ENCODE measurements around the gene MARCHF6.
"Not testable (repeated sequence)": the region's sequence is repeated elsewhere in the genome, so short reads cannot be mapped to it uniquely, and the experiment has no call there.

The MARCHF6 gene, protein sequence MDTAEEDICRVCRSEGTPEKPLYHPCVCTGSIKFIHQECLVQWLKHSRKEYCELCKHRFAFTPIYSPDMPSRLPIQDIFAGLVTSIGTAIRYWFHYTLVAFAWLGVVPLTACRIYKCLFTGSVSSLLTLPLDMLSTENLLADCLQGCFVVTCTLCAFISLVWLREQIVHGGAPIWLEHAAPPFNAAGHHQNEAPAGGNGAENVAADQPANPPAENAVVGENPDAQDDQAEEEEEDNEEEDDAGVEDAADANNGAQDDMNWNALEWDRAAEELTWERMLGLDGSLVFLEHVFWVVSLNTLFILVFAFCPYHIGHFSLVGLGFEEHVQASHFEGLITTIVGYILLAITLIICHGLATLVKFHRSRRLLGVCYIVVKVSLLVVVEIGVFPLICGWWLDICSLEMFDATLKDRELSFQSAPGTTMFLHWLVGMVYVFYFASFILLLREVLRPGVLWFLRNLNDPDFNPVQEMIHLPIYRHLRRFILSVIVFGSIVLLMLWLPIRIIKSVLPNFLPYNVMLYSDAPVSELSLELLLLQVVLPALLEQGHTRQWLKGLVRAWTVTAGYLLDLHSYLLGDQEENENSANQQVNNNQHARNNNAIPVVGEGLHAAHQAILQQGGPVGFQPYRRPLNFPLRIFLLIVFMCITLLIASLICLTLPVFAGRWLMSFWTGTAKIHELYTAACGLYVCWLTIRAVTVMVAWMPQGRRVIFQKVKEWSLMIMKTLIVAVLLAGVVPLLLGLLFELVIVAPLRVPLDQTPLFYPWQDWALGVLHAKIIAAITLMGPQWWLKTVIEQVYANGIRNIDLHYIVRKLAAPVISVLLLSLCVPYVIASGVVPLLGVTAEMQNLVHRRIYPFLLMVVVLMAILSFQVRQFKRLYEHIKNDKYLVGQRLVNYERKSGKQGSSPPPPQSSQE

DNA sequence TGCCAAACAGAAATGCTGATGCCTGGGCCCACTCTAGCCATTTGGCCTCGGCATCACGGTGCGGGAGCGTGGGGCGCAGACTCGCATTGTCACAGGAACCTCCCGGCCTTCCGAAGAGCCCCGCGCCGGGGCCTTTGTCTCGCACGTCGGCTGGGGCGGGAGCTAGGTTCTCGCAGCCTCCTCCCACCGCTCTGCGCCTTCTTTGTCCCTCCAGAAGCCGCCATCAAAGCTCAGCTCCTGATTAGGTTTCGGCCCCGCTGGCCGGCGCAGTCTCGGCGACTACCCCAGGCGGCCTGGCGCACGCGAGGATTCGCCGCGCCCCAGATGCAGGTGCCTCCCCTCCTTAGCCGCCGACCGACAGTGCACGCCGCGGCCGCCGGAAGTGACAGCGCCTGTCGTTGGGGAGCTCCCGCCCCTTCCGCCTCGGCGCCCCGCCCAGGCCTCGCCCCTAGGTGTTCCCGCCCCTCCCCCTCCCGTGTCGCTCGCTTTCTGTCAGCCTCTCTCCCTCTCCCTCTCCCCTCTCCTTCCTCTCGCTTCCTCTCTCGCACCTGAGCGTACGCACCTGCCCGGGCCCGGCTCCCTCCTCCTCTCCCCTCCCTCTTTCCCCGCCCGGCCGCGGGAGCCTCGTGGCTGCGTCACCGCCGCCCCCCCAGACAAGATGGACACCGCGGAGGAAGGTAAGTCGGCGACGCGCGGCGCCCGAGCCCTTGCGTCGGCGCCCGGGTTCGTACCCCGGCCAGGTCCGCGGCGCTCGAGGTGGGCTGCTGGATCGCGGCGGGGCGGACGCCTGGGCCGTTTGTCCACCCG lies at the start of gene MARCHF6:
MARCHF6 (plus strand) TSS at position 455 of the 807 bp plus-strand sequence; CDS start at position 659, 204 bp downstream.
- DNase-seq (ENCODE audit: low read depth in 3 of 3, low spot score in 1 of 3): peak; percentile 91 to 94 (median 92)

DNA sequence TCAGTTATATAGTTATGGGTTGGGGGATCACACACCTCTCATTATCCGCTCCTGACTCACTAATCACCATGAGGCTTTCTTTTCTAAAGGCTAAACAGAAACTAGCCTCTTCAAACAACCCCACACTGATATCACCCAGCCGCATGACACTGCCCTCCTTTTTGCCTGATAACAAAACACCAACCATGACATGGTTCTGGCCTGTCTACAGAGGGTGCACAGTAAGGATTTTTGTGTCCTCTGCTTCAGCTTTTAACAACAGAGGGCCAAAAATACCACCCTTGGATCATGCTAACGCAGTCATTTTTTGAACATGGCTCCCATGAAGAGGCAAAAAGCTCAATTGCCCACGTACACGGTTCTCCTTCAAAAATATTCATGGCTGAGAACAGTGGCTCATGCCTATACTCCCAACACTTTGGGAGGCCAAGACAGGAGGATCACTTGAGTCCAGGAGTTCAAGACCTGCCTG lies 49.8 kb upstream of the MARCHF6 start:
- DNase-seq (ENCODE audit: low read depth in 3 of 3, low spot score in 1 of 3): no peak

DNA sequence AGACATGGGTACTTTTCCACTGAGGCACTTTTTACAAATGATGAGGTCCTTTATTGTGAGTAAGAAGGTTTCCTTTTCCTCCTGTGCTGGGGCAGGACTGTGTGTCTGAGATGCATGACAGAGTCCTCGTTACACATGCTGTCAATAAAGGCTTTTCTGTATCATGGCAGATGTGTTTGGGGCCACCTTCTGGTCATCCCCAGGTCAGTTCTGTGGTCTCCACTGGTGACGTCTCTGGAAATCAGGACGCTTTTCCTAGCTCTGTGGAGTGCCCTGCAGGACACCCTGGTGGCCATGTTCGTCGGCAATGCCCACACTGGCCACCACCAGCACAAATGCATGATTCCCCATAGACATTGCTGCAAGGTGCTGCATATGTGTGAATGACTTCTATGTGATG lies 48.6 kb upstream of the MARCHF6 start:
- no peak for DNase-seq (ENCODE audit: low read depth in 3 of 3, low spot score in 1 of 3)

DNA sequence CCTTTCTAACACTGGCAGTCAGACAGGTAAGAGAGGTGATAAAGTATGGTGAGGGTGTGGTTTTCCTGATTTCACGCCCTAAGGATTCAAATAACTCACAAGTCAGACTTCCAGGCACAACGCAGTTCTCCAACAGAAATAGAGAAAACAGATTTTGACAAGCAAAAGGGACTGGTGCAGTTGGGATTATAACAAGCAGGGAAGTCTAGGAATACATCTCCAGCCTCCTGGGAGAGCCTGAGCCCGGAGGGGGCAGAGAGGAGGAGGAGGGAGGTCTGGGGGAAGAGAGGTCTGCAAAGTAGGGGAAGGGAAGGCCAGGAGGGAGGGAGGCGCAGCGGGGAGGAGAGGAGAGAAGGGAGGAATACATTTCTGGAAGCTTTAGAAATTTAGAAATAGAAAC lies 47.4 kb upstream of the MARCHF6 start:
- no peak for DNase-seq (ENCODE audit: low read depth in 3 of 3, low spot score in 1 of 3)

DNA sequence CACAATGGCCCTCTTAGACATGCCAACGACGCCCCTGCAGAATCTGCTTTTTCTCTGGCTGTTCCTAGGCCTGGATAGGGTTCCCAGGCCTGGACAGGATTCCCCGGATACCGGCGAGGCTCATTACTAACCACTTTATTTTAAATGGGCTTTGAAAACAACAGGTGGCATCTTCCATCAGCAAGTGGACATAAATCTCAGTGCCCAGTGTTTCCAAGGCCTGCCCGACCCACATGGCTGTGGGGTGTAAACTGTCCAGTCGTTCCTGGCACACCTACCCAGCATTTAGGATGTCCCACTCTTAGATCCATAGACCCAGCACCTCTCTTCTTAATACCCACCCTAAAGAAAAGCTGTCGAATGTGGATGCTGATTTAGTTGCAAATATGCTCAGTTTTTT lies 46.7 kb upstream of the MARCHF6 start:
- DNase-seq (ENCODE audit: low read depth in 3 of 3, low spot score in 1 of 3): no peak

DNA sequence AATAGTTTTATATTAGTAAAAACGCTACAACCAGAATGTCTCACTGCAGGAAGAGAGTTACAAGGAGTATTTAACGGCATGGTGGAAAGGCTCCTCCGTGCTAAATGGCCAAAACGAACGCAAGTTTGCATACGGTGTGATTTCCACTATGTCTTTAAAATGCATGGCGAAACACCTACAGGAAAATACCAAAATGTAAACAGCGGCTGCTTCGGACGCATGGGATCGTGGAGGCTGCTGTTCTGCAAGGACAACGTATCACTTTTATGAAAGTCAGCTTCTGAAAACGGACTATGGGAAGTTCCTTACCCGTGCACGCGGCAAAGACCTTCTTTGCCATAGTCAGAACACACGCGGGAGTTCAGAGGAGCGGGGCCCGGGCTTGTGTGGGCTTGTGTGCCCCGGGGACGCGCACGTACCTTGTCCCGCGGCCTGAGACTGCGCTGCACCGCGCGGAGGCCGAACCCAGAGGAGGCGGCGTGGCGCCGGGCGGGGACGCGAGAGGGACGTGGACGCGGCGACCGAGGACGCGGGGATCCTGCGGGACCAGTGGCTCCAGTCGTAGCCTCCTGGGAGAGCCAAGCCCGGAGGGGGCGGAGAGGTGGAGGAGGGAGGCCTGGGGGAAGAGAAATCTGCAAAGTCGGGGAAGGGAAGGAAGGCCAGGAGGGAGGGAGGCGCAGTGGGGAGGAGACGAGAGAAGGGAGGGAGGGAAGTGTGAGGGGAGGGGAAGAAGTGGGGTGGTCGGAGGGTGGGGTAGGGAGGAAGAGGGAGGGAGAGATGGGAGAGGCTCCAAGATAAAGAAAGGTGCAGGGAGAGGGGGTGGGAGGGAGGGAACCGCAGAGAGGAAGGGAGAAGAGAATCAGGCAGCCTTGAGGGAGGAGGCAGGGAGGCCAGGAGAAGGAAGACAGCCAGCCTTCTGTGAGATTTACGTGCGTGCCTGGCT lies 46.0 kb upstream of the MARCHF6 start, which contains the start of gene CMBL:
CMBL (minus strand) TSS at position 697 of the 943 bp plus-strand sequence. CDS start 17,140 bp downstream, outside the sequence.
- no peak for DNase-seq (ENCODE audit: low read depth in 3 of 3, low spot score in 1 of 3)

DNA sequence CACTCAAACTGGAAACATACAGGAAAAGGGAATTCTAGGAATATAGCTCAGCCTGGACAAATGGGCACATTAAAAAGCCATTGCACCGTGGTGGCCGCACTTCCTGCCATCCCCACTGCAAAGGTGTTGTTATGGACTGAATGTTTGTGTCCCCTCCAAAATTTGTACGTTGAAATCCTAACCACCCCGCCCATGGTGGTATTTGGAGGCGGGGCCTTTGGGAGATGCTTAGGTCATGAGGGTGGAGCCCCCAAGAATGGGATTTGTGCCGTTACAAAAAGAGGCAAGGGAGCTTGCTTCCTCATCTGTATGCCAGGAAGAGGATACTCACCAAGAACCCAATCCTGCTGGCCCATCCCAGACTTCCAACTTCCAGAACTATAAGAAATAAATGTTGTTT lies 44.7 kb upstream of the MARCHF6 start:
- DNase-seq (ENCODE audit: low read depth in 3 of 3, low spot score in 1 of 3): no peak

DNA sequence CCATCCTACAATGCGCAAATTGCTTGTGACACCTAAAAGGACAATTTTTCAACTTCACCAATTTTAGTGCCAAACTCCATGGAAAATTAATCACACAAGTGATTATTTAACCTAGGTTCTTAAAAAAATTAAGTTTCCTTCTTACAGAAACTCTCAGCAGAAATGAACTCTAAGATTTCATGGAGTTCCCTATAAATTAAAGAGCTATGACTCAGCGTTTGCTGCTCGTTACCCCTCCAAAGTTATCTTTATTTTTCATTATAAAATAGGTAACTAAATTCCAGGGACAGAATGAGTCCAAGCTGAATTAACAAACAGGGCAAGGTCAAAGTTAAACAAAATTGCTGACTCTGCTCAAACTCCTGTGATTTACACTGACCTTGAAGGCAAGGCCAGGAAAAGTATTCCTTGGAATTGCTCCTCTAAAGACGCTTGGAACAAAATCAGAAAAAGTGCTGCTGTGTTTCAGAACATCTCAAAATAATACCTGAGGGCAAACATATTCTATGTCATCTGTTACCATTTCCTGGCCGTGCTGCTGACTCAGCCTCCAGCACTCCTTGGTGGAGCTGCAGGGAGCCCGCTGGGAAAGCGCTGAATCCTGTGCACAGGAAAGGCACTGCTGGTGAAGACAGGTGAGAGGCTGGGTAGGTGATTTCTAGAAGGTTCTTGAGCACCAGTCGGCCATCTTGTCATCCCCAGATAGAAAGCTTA lies 43.3 kb upstream of the MARCHF6 start:
- no peak for DNase-seq (ENCODE audit: low read depth in 3 of 3, low spot score in 1 of 3)

DNA sequence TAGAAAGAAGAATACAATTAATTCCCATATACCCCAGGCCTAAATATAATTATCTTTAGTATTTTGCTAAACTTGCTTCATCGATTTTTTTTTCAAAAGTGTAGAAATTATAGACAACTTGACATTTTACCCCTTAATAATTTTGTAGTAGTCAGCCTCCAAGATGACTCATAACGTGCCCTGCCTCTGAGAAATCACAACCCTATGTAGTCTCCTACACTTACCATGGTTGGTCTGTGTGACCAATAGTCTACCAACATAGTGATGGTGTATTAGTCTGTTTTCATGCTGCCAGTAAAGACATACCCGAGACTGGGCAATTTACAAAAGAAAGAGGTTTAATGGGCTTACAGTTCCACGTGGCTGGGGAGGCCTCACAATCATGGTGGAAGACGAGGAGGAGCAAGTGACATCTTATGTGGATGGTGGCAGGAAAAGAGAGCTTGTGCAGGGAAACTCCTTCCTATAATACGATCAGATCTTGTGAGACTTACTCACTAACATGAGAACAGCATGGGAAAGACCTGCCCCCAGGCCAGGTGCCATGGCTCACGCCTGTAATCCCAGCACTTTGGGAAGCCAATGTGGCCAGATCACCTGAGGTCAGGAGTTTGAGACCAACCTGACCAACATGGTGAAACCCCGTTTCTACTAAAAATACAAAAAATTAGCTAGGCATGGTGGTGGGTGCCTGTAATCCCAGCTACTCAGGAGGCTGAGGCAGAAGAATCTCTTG lies 42.5 kb upstream of the MARCHF6 start:
- DNase-seq (ENCODE audit: low read depth in 3 of 3, low spot score in 1 of 3): not testable (repeated sequence)

DNA sequence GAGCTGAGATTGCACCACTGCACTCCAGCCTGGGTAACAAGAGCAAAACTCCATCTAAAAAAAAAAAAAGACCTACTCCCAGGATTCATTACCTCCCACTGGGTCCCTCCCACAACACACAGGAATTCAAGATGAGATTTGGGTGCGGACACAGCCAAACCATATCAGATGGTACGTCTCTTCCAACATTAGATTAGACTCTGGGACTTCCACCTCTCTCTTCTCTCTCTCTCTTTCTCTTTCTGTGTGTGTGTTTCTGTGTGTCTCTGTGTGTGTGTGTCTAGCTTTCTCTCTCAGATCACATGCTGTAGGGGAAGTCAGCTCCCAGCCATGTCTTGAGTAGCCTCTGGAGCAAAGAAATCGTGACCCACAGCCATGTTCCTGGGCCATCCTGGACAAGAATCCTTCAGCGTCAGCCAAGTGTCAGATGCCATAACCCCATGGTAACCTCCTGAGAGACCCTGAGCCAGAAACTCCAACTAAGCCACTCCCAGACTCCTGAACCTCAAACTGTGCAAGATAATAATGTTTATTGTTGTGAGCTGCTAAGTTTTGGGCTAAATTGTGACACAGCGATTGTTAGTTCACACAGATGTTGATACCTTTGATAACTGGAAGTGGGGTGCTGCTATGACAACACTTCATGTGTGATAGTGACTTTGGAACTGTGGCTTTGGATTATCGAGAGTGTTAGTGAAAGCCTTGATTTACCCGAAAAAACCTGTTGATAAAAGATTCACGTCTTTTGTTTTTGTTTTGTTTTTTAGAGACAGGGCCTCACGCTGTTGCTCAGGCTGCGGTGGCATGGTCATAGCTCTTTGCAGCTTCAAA lies 41.7 kb upstream of the MARCHF6 start:
- DNase-seq (ENCODE audit: low read depth in 3 of 3, low spot score in 1 of 3): no peak

DNA sequence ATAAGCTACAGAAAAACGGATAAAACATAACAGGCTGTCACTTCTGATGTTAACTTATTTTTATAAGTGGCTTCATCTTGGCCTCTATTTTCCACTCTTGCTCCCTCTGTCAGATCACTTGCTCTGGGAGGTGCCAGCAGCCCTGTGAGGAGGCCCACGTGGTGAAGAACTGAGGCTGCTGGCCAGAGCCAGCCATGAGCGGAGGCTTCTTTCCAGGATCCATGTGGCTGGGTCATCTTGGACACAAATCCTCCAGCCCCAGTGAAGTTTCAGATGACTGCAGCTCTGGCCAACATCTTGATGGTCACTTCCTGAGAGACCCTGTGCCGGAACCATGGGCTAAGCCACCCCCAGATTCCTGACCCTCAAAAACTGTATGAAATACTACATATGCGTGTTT lies 38.3 kb upstream of the MARCHF6 start:
- no peak for DNase-seq (ENCODE audit: low read depth in 3 of 3, low spot score in 1 of 3)

DNA sequence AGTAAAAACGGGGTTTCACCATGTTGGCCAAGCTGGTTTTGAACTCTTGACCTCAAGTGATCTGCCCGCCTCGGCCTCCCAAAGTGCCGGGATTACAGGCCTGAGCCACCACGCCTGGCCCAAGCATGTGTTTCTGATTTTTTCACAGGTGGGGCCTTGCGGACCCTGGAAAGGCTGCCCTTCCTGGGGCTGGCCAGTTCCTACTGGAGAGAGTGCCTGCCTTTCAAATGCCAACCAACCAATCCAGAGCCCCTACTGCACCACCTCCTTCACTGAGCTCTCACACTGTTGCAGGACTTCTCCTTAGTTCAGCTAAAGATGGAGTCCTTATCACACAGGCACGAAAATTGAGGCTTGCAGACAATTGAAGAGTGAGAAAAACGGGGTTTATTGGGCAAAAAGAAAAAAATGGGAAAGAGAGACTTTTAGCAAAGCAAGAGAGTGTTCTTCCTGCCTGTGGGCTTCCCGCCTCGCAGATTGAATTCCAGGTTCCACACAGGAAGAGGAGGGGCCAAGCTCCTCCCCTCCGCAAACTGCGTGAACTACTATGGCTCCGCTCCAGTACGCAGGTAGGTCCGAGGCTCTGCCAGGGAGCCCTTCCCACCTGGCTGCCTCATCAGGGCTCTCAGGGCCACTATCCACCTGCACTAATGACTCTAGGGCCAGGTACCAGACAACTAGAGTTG lies 37.5 kb upstream of the MARCHF6 start:
- DNase-seq (ENCODE audit: low read depth in 3 of 3, low spot score in 1 of 3): no peak

DNA sequence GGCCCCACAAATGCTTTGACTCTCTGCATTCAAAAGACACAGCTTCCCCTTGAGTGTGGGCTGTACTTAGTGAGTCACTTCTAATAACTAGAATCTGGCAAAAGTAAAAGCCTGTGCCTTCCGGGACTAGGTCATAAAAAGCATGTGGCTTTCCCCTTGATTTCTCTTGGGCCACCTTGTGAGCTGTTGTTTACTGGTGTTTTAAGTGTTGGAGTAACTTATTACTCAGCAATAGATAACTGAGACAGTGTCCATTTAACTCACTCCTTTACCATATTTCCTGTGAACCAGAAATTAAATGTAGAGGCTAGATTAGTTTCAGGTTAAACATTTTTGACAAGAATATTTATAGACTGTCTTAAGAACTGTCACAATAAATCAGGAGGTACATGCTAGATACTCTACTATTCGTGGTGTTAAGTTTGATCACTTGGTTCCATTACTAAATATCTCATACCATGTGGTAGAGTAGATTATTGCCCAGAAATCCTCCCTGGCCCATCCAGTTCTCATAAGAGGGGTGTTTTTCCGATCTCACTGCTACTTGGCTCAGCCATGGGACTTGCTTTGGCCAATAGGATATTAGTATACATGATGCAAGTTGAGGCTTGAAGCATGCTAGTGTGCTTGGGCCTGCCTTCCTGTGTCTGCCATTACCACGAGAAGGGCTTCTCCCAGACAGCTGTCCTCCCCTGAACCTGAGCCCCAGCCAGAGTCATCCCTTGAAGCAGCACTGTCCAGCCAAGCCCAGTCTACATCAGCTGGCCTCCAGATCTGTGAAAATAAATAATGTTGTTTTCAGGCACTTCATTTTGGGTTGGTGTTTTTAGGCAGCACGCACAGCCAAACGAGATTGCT lies 35.4 kb upstream of the MARCHF6 start:
- no peak for DNase-seq (ENCODE audit: low read depth in 3 of 3, low spot score in 1 of 3)

DNA sequence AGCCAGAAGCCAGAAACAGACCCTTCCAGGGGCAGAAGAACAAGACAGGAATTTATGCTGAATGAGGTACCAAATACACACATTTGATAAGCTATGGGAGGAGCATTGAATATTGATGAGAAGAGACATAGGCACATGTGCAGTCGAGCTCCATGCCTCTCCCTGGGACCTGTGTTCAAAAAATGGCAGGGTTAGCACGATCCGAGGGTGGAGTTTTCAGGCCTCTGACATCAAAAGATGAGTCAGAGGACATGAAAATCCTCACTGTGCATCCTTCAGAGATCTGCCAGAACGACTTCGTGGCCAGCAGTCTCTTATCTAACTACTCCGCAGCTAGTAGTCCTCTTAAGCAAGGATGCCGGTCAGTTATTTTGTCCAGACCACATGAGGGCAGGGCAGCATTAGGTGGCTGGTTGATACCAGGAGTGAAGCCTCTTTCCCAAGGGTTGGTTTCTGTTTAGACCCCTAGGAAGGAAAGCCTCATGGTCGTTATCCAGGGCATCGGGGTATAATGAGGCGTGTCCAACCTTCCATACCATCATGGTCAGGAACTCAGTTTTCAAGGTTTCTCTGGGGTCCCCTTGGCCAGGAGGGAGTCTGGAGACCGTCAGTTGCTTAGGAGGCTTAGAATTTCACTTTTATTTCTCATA lies 34.2 kb upstream of the MARCHF6 start:
- DNase-seq (ENCODE audit: low read depth in 3 of 3, low spot score in 1 of 3): no peak

DNA sequence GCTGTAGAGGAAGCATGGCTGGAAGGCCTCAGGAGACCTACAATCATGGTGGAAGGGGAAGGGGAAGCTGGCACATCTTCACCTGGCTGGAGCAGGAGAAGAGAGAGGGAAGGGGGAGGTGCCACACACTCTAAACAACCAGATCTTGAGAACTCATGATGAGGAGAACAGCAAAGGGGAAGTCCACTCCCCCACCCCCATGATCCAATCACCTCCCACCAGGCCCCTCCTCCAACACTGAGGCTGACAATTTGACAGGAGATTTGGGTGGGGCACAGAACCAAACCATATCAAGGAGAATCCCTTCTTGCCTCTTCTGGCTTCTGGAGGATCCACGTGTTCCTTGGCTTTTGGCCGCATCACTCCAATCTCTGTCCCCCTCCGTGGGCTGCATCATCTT lies 32.7 kb upstream of the MARCHF6 start:
- no peak for DNase-seq (ENCODE audit: low read depth in 3 of 3, low spot score in 1 of 3)

DNA sequence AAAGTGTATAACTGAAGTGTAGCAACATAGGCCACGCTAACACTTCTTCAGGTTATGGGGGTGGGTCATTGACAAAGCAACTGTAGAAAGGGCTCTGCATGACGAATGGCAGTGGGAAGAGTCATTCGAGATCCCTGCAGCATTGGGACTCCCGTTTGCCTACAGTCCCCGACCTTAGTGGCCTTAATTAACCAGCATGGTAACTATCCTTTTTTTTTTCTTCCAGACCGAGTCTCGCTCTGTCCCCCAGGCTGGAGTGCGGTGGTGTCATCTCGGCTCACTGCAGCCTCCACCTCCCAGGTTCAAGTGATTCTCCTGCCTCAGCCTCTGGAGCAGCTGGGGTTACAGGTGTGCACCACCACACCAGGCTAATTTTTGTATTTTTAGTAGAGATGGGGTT lies 31.6 kb upstream of the MARCHF6 start:
- DNase-seq (ENCODE audit: low read depth in 3 of 3, low spot score in 1 of 3): no peak
